ENCODE measurements around the gene OXNAD1. TPM values are rescaled to one million over a fixed set of nuclear protein-coding genes. Genes with fewer than 3 reads are reported as not detected.

The OXNAD1 gene, protein sequence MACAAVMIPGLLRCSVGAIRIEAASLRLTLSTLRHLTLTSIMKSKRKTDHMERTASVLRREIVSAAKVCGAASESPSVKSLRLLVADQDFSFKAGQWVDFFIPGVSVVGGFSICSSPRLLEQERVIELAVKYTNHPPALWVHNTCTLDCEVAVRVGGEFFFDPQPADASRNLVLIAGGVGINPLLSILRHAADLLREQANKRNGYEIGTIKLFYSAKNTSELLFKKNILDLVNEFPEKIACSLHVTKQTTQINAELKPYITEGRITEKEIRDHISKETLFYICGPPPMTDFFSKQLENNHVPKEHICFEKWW
- 6.9 and 10.0 TPM in 2 replicates for polyA plus RNA-seq (2012; rRNA removed)
- polyA plus RNA-seq (2012; cell fraction: cytosol; rRNA removed): 8.4 TPM in 2 replicates
- 4.6 and 9.2 TPM in 2 replicates for polyA plus RNA-seq (2012; cell fraction: nucleus; rRNA removed)

DNA sequence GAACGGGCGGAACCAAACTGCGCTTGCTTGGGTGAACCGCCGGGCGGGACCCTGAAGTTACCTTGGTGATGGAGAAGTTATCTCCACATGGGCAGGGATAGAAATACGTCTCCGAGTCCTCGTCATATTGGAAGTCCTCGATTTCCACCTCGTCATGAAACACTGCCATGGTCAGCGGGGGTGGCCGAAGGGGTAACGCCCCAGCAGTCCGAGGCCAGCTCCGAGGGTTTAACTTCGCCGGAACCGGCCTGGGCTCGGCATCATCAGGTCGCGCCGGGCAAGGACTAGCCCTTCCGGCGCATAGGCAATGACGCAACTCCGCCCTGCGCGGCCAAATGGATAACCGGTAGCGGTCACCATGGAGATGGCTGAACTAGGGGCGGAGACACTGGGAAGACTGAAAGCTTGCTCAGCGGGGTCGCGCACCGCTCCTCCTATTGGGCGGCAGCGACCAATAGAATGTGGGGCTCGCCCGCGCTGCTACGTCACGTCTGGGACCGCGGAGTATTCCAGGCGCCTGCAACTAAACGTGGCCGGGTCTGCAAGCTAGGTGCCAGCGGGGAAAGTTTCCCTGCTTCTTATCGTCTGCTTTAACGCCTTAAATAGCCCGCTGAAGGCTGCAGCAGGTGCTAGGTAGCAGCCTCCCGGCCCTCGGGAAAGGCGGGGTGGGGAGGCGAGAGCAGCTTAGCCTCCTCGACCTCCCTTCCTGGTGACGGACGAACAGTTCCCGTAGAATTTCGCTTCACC is at the start of gene OXNAD1, which contains the start of gene DPH3:
OXNAD1 (plus strand) TSS at position 505 of the 747 bp plus-strand sequence. CDS start 5,741 bp downstream, outside the sequence.
DPH3 (minus strand) TSS at position 236 of the 747 bp plus-strand sequence; CDS start at position 169, 67 bp downstream.
- ChIA-PET POLR2A (interaction anchor here (0.8 to 1.9 kb wide), 5 partner anchors 20 to 256 kb away, joined by 3 to 11 read pairs (median 4); partner anchors contain the start of gene RFTN1), CTCF (interaction anchor here (0.8 to 2.9 kb wide), 9 partner anchors 14 to 1063 kb away, joined by 3 to 18 read pairs (median 4); no protein-coding TSS in a partner anchor)
- Histone ChIP-seq H3K27ac (ENCODE audit: low read depth in 2 of 2, low read length in 1 of 2) (peak within 1 kb of the TSS; percentile 83 to 86), H3K9me2 (no peaks in the 10 kb centered on the region), H3K4me1 (ENCODE audit: control insufficient read depth in 1 of 2, insufficient read depth in 2 of 2, low read depth in 1 of 2, low read length in 1 of 2) (peaks cover 5 to 17% of the 10 kb centered on the region in 2 experiments), H3K4me3 (ENCODE audit: low read depth in 2 of 2, low read length in 1 of 2) (peak within 1 kb of the TSS; percentile 83 to 86), H3K27me3 (ENCODE audit: insufficient read depth) (no peaks in the 10 kb centered on the region), H3K9me3 (no peaks in the 10 kb centered on the region), H4K20me1 (ENCODE audit: insufficient read depth) (no peaks in the 10 kb centered on the region), H3F3A (replicated peaks; ENCODE audit: insufficient read depth) (peaks cover 5% of the 10 kb centered on the region), H3K36me3 (replicated peaks in 1 of 2; ENCODE audit: control insufficient read depth in 1 of 2, insufficient read depth in 2 of 2, low read length in 1 of 2) (peaks cover 25 to 36% of the 10 kb centered on the region in 2 experiments), H3K9ac (peak within 1 kb of the TSS; percentile 93), H2AFZ (ENCODE audit: low read depth) (peak within 1 kb of the TSS; percentile 83), H3K4me2 (peak within 1 kb of the TSS; percentile 92), H3K79me2 (ENCODE audit: insufficient read depth) (peaks cover 75% of the 10 kb centered on the region)
- DNase-seq: peak; percentile 93
- 1% methylated on average over 40 of the region's 61 CpGs for WGBS (ENCODE audit: low lambda C conversion rate)
- peak; percentile 69 for TF ChIP-seq NRF1 (IDR thresholded peaks at IDR 0.05; ENCODE audit: low read depth, low read length)
- peak; percentile 96 for TF ChIP-seq MXI1 (IDR thresholded peaks at IDR 0.05; ENCODE audit: low read depth, low read length)
- TF ChIP-seq POLR2AphosphoS5 (IDR thresholded peaks at IDR 0.05; ENCODE audit: low read depth, low read length): peak; percentile 87
- TF ChIP-seq IRF3 (IDR thresholded peaks at IDR 0.05; ENCODE audit: low read depth, low read length): no peak; the same call in 1 of the 2 replicates
- TF ChIP-seq PBX3 (IDR thresholded peaks at IDR 0.05): peak; percentile 16; the same call in 1 of the 2 replicates
- peak; percentile 62; the same call in 1 of the 2 replicates for TF ChIP-seq YY1 (IDR thresholded peaks at IDR 0.05; ENCODE audit: low read depth)
- peak; percentile 79 for TF ChIP-seq CHD2 (IDR thresholded peaks at IDR 0.05; ENCODE audit: low read length, partially characterized antibody)
- TF ChIP-seq FOXM1 (IDR thresholded peaks at IDR 0.05; ENCODE audit: low read depth): no peak
- TF ChIP-seq FOSL2 (IDR thresholded peaks at IDR 0.05; ENCODE audit: borderline replicate concordance, low read depth): no peak
- TF ChIP-seq, protein P1, sequence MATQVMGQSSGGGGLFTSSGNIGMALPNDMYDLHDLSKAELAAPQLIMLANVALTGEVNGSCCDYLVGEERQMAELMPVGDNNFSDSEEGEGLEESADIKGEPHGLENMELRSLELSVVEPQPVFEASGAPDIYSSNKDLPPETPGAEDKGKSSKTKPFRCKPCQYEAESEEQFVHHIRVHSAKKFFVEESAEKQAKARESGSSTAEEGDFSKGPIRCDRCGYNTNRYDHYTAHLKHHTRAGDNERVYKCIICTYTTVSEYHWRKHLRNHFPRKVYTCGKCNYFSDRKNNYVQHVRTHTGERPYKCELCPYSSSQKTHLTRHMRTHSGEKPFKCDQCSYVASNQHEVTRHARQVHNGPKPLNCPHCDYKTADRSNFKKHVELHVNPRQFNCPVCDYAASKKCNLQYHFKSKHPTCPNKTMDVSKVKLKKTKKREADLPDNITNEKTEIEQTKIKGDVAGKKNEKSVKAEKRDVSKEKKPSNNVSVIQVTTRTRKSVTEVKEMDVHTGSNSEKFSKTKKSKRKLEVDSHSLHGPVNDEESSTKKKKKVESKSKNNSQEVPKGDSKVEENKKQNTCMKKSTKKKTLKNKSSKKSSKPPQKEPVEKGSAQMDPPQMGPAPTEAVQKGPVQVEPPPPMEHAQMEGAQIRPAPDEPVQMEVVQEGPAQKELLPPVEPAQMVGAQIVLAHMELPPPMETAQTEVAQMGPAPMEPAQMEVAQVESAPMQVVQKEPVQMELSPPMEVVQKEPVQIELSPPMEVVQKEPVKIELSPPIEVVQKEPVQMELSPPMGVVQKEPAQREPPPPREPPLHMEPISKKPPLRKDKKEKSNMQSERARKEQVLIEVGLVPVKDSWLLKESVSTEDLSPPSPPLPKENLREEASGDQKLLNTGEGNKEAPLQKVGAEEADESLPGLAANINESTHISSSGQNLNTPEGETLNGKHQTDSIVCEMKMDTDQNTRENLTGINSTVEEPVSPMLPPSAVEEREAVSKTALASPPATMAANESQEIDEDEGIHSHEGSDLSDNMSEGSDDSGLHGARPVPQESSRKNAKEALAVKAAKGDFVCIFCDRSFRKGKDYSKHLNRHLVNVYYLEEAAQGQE (IDR thresholded peaks at IDR 0.05; ENCODE audit: low read depth, low read length): no peak
- peak; percentile 97 for TF ChIP-seq ELF1 (IDR thresholded peaks at IDR 0.05)
- TF ChIP-seq USF1 (IDR thresholded peaks at IDR 0.05; ENCODE audit: borderline replicate concordance, low read depth): no peak
- peak; percentile 88 for TF ChIP-seq RFX5 (IDR thresholded peaks at IDR 0.05; ENCODE audit: low read length)
- peak; percentile 79; the same call in 1 of the 2 replicates for TF ChIP-seq SIN3A (IDR thresholded peaks at IDR 0.05; ENCODE audit: borderline replicate concordance, low read depth, low read length)
- TF ChIP-seq, protein P2, sequence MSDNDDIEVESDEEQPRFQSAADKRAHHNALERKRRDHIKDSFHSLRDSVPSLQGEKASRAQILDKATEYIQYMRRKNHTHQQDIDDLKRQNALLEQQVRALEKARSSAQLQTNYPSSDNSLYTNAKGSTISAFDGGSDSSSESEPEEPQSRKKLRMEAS (IDR thresholded peaks at IDR 0.05; ENCODE audit: low read depth): peak; percentile 85
- TF ChIP-seq TAF1 (IDR thresholded peaks at IDR 0.05; ENCODE audit: borderline replicate concordance, low read depth, low read length): peak; percentile 43; the same call in 1 of the 2 replicates
- TF ChIP-seq GABPA (IDR thresholded peaks at IDR 0.05; ENCODE audit: low read depth): peak; percentile 98
- TF ChIP-seq RXRA (IDR thresholded peaks at IDR 0.05; ENCODE audit: borderline replicate concordance, low read depth): no peak
